GM21786 (cell line): Measurements from ENCODE around the gene CDCA5.

Source experiments
- ATAC-seq: cut with Tn5 transposase; IDR thresholded peaks from one replicate; pipeline ENCODE4 v1.9.1; 2021; ENCODE audit not compliant: unreplicated experiment

Gene CDCA5

GRCh38 chr11:65107751-65108468, 24.1 kb upstream of the CDCA5 start:
- no peak for ATAC-seq

GRCh38 chr11:65107078-65107477, 23.2 kb upstream of the CDCA5 start:
- ATAC-seq: no peak

- ATAC-seq: no peak
These were observed 20.8 kb upstream of the CDCA5 start for GRCh38 chr11:65104628-65105027.

GRCh38 chr11:65103476-65103875, 19.6 kb upstream of the CDCA5 start:
- ATAC-seq: no peak

- no peak for ATAC-seq
These were observed 18.6 kb upstream of the CDCA5 start for GRCh38 chr11:65102142-65103095.

- no peak for ATAC-seq
These were observed 17.0 kb upstream of the CDCA5 start for GRCh38 chr11:65100674-65101350.

- ATAC-seq: no peak
These were observed 13.1 kb upstream of the CDCA5 start for GRCh38 chr11:65096926-65097325.

- ATAC-seq: peak; percentile 90
These were observed 12.3 kb upstream of the CDCA5 start, which contains the start of gene VPS51 for GRCh38 chr11:65095974-65096806. Gene VPS51, plus strand, starts transcription at chr11:65096214. Its CDS starts 37 bp downstream, at chr11:65096251.

GRCh38 chr11:65095427-65095826, 11.6 kb upstream of the CDCA5 start:
- ATAC-seq: no peak

- no peak for ATAC-seq
These were observed 6.8 kb upstream of the CDCA5 start for GRCh38 chr11:65090628-65091027.

- ATAC-seq: no peak
These were observed 5.8 kb upstream of the CDCA5 start for GRCh38 chr11:65089621-65090020.

GRCh38 chr11:65087827-65088226, 4.0 kb upstream of the CDCA5 start:
- no peak for ATAC-seq

GRCh38 chr11:65087216-65087615, 3.4 kb upstream of the CDCA5 start:
- ATAC-seq: no peak

- no peak for ATAC-seq
These were observed 3.0 kb upstream of the CDCA5 start for GRCh38 chr11:65086809-65087208.

GRCh38 chr11:65085446-65085845, 1.6 kb upstream of the CDCA5 start:
- no peak for ATAC-seq

- ATAC-seq: peak; percentile 9
These were observed 947 bp upstream of the CDCA5 start for GRCh38 chr11:65084598-65085375.

- no peak for ATAC-seq
These were observed 556 bp downstream of the CDCA5 start for GRCh38 chr11:65083134-65083833.

- ATAC-seq: no peak
These were observed 5.0 kb downstream of the CDCA5 start for GRCh38 chr11:65078786-65079342.

- ATAC-seq: peak; percentile 53
These were observed 5.7 kb downstream of the CDCA5 start for GRCh38 chr11:65078151-65078550.
